CD14-positive monocyte (primary cell): ENCODE data around the gene SMYD3. TPM values are rescaled to one million over a fixed set of nuclear protein-coding genes. Genes with fewer than 3 reads are reported as not detected.

Experiments used
- DNase-seq, 3 donors: peaks; one replicate each; pipeline ENCODE4 v3.0.0-alpha.2; 2011 to 2022
- H2AFZ ChIP-seq: 2 replicates; pipeline ENCODE4 v1.6.0; 2012; ENCODE audit warnings: mild to moderate bottlenecking, low read depth, low read length, inconsistent platforms; ENCODE audit not compliant: insufficient read depth, poor library complexity, severe bottlenecking
- H3K27ac ChIP-seq, 2 donors: 1 replicate in 1 of 2; 2 replicates in 1 of 2; pipeline ENCODE4 v1.5.1; 2012 to 2013; ENCODE audit warnings: low read length in 2 of 2, control low read depth in 1 of 2, inconsistent platforms in 1 of 2, low read depth in 1 of 2, mild to moderate bottlenecking in 1 of 2
- H3K27me3 ChIP-seq, 2 donors: one replicate each; pipeline versions ENCODE4 v1.6.0 to v1.6.1; 2011 to 2013; ENCODE audit warnings: low read length in 2 of 2; ENCODE audit not compliant: control insufficient read depth in 2 of 2, insufficient read depth in 2 of 2
- H3K36me3 ChIP-seq, 2 donors: replicated peaks in 1 of 2; 1 replicate in 1 of 2; 2 replicates in 1 of 2; pipeline versions ENCODE4 v1.5.1 to v1.6.1; 2012 to 2013; ENCODE audit warnings: low read length in 2 of 2, control low read depth in 1 of 2, inconsistent platforms in 1 of 2, mild to moderate bottlenecking in 1 of 2; ENCODE audit not compliant: insufficient read depth in 2 of 2, control insufficient read depth in 1 of 2
- H3K4me1 ChIP-seq, 2 donors: 1 replicate in 1 of 2; 2 replicates in 1 of 2; pipeline versions ENCODE4 v1.5.1 to v1.6.1; 2012 to 2013; ENCODE audit warnings: low read length in 2 of 2, control low read depth in 1 of 2, inconsistent platforms in 1 of 2, mild to moderate bottlenecking in 1 of 2, moderate library complexity in 1 of 2; ENCODE audit not compliant: insufficient read depth in 2 of 2, control insufficient read depth in 1 of 2
- H3K4me2 ChIP-seq: replicated peaks from 2 replicates; pipeline ENCODE3; 2012; ENCODE audit warnings: low read length, moderate library complexity, mild to moderate bottlenecking; ENCODE audit not compliant: poor library complexity, severe bottlenecking; ENCODE audit errors: extremely low read depth
- H3K4me3 ChIP-seq, 3 experiments: fragments of 200-600 bp in 1 of 3; sonication (generic) in 1 of 3; replicated peaks in 1 of 3; 1 replicate in 2 of 3; 2 replicates in 1 of 3; pipeline ENCODE4 v1.5.1; 2011 to 2013; ENCODE audit warnings: low read length in 3 of 3, mild to moderate bottlenecking in 3 of 3, control low read depth in 2 of 3, low read depth in 2 of 3, inconsistent platforms in 1 of 3, moderate library complexity in 1 of 3
- H3K79me2 ChIP-seq: 2 replicates; pipeline ENCODE4 v1.6.0; 2012; ENCODE audit warnings: mild to moderate bottlenecking, control low read depth, inconsistent platforms, low read length, moderate library complexity; ENCODE audit not compliant: insufficient read depth
- H3K9ac ChIP-seq: 2 replicates; pipeline ENCODE4 v1.6.0; 2017; ENCODE audit warnings: low read length, mild to moderate bottlenecking; ENCODE audit not compliant: insufficient read depth, poor library complexity, severe bottlenecking
- H3K9me3 ChIP-seq, 2 donors: replicated peaks in 1 of 2; 1 replicate in 1 of 2; 2 replicates in 1 of 2; pipeline versions ENCODE4 v1.5.1 to v1.6.1; 2012 to 2013; ENCODE audit warnings: low read length in 2 of 2, control low read depth in 1 of 2; ENCODE audit not compliant: control insufficient read depth in 1 of 2, insufficient read depth in 1 of 2
- H4K20me1 ChIP-seq: 2 replicates; pipeline ENCODE4 v1.6.0; 2012; ENCODE audit warnings: mild to moderate bottlenecking, low read length, control low read depth, moderate library complexity; ENCODE audit not compliant: insufficient read depth
- H3K27ac Mint-ChIP-seq, 7 donors: one replicate each; pipeline ENCODE4 v1.8.0; 2020; ENCODE audit warnings: mild to moderate bottlenecking in 7 of 7, mixed read lengths in 7 of 7, moderate library complexity in 6 of 7, inconsistent platforms in 2 of 7
- H3K27me3 Mint-ChIP-seq, 3 donors: one replicate each; pipeline ENCODE4 v1.8.0; 2021 to 2022; ENCODE audit warnings: low read depth in 3 of 3, mild to moderate bottlenecking in 3 of 3, mixed read lengths in 3 of 3, moderate library complexity in 3 of 3, inconsistent platforms in 1 of 3
- H3K36me3 Mint-ChIP-seq, 2 donors: one replicate each; pipeline ENCODE4 v1.8.0; 2020; ENCODE audit warnings: mixed read lengths in 2 of 2, inconsistent platforms in 1 of 2, mild to moderate bottlenecking in 1 of 2
- H3K4me1 Mint-ChIP-seq: one replicate; pipeline ENCODE4 v1.8.0; 2020; ENCODE audit warnings: mild to moderate bottlenecking, mixed read lengths
- H3K4me3 Mint-ChIP-seq, 2 donors: one replicate each; pipeline ENCODE4 v1.8.0; 2020; ENCODE audit warnings: mild to moderate bottlenecking in 2 of 2, mixed read lengths in 2 of 2, moderate library complexity in 1 of 2
- H3K9me3 Mint-ChIP-seq, 7 donors: one replicate each; pipeline ENCODE4 v1.8.0; 2020 to 2022; ENCODE audit warnings: mixed read lengths in 7 of 7, mild to moderate bottlenecking in 6 of 7, moderate library complexity in 6 of 7, inconsistent platforms in 2 of 7
- CTCF ChIP-seq: fragments of 200-600 bp; IDR thresholded peaks from one replicate; pipeline ENCODE4 v1.8.0; 2022; ENCODE audit warnings: antibody characterized with exemption, mild to moderate bottlenecking
- WGBS: methylation state at CpG from one replicate; pipeline ENCODE4 v1.1.5; 2013; ENCODE audit warnings: missing lambda C conversion rate; ENCODE audit not compliant: insufficient coverage; 5-methylcytosine and 5-hydroxymethylcytosine counted together
- intact Hi-C, 2 donors: fragments of 100-400 bp; cut with micrococcal nuclease; formaldehyde crosslinking; loops; one replicate each; pipeline versions ENCODE4 v1.15.0 to v1.15.1; 2023
- polyA plus RNA-seq, 3 donors: library from polyadenylated mRNA; depleted of rRNA in 1 of 3; unstranded in 2 of 3; stranded (reverse) in 1 of 3; fragments of 300-500 nt in 2 of 3; fragments of >200 nt in 1 of 3; fragmentation: Illumina TruSeq in 2 of 3; gene quantifications; 1 replicate in 2 of 3; 2 replicates in 1 of 3; pipeline ENCODE4 v1.2.3, GENCODE V29; 2012 to 2021

SMYD3 gene
- polyA plus RNA-seq, 3 donors = 2.7 to 8.4 (median 4.0) TPM

GRCh38 chr1:246063013-246063616 is 444.0 kb downstream of the SMYD3 start:
- Histone ChIP-seq H3K27me3 (no peaks in the 10 kb centered on the region), H3K4me2 (no peak overlapping the region), H3K9ac (no peak overlapping the region), H3K4me3 (no peak overlapping the region), H3K36me3 (no peaks in the 10 kb centered on the region), H3K27ac (no peak overlapping the region), H2AFZ (no peak overlapping the region), H3K9me3 (no peaks in the 10 kb centered on the region), H4K20me1 (no peaks in the 10 kb centered on the region), H3K4me1 (peaks cover 9% of the 10 kb centered on the region in 2 donors), H3K79me2 (no peaks in the 10 kb centered on the region)
- WGBS = 100% methylated on average over 3 of the region's 5 CpGs
- no peak for DNase-seq
- H3K9me3 Mint-ChIP-seq = no peaks in the 10 kb centered on the region
- H3K36me3 Mint-ChIP-seq = peaks cover 0 to 2% of the 10 kb centered on the region in 2 donors
- intact Hi-C loops = no loop called here
- H3K27ac Mint-ChIP-seq = no peak overlapping the region
- peaks cover 18% of the 10 kb centered on the region for H3K4me1 Mint-ChIP-seq
- peaks cover 0 to 3% (median 0%) of the 10 kb centered on the region in 3 donors for H3K27me3 Mint-ChIP-seq
- no peak for TF ChIP-seq CTCF
- H3K4me3 Mint-ChIP-seq = no peak overlapping the region

GRCh38 chr1:246058466-246058865 is 448.6 kb downstream of the SMYD3 start:
- no peak overlapping the region for H3K4me3 ChIP-seq
- no peak for DNase-seq
- no peaks in the 10 kb centered on the region for H3K27me3 ChIP-seq
- no peak overlapping the region for H3K4me2 ChIP-seq
- no peaks in the 10 kb centered on the region for H3K9me3 ChIP-seq
- TF ChIP-seq CTCF = no peak
- H3K4me1 ChIP-seq = no peaks in the 10 kb centered on the region
- peaks cover 0 to 6% (median 2%) of the 10 kb centered on the region in 7 donors for H3K9me3 Mint-ChIP-seq
- no peaks in the 10 kb centered on the region for H3K36me3 ChIP-seq
- no peaks in the 10 kb centered on the region for H3K27me3 Mint-ChIP-seq
- intact Hi-C loops = no loop called here
- no peaks in the 10 kb centered on the region for H4K20me1 ChIP-seq
- no peaks in the 10 kb centered on the region for H3K36me3 Mint-ChIP-seq
- no peak overlapping the region for H3K27ac ChIP-seq
- no peak overlapping the region for H3K4me3 Mint-ChIP-seq
- no peak overlapping the region for H3K27ac Mint-ChIP-seq
- H3K4me1 Mint-ChIP-seq = peaks cover 9% of the 10 kb centered on the region
- WGBS = no CpG with 5 or more reads among the region's 3 CpGs
- no peaks in the 10 kb centered on the region for H3K79me2 ChIP-seq
- H2AFZ ChIP-seq = no peak overlapping the region
- H3K9ac ChIP-seq = no peak overlapping the region
